ENCODE measurements around the gene GPR65. TPM values are rescaled to one million over a fixed set of nuclear protein-coding genes. Genes with fewer than 3 reads are reported as not detected.

The GPR65 gene
- total and polyA plus RNA-seq, 2 donors (not counting 1 experiment from before 2014, with no cell fraction given), result 8.7 to 13.4 TPM

DNA sequence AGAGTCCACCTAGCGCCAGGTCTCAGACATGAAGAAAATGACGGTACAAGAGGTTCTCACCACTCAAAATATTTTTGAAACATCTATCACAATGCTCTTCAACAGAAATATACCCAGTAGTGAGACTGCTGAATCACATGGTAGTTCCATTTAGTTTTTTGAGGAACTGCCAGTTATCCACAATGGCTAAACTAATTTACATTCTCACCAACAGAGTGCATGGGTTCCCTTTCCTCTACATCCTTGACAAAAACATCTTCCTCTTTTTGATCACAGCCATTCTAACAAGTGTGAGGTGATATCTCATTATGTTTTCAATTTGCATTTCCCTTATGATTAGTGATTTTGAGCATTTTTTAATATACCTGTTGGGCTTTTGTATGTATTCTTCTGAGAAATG is 5.7 kb upstream of the GPR65 start:
- DNase-seq (peak; percentile 66), ATAC-seq (ENCODE audit: low read depth) (peak; percentile 59)
- no CpG with 5 or more reads among the region's 2 CpGs for WGBS (ENCODE audit: insufficient coverage)
- H3K27ac Mint-ChIP-seq, result no peak overlapping the region
- no peak overlapping the region for H3K4me3 Mint-ChIP-seq
- H4K20me1 ChIP-seq (ENCODE audit: control insufficient read depth, insufficient read depth, low read length, poor library complexity, severe bottlenecking), result no peaks in the 10 kb centered on the region
- ChIA-PET CTCF (no interaction called here), POLR2A (no interaction called here)
- no peaks in the 10 kb centered on the region for H3K27me3 Mint-ChIP-seq
- no peak overlapping the region for H3K9ac ChIP-seq (ENCODE audit: low read length)
- intact Hi-C loops (cut with micrococcal nuclease), result no loop called here
- no peak overlapping the region for H3K4me3 ChIP-seq (ENCODE audit: control extremely low read depth in 1 of 5, extremely low read depth in 1 of 5, insufficient read depth in 1 of 5, low read depth in 2 of 5, low read length in 4 of 5)
- peaks cover 24 to 30% of the 10 kb centered on the region in 2 donors for H3K4me1 ChIP-seq (ENCODE audit: control insufficient read depth in 2 of 2, insufficient read depth in 2 of 2, low read length in 2 of 2)
- H2AFZ ChIP-seq (ENCODE audit: insufficient read depth, low read depth, low read length, poor library complexity, severe bottlenecking), result no peak overlapping the region
- H3K9me3 ChIP-seq (ENCODE audit: control extremely low read depth in 1 of 3, control insufficient read depth in 2 of 3, insufficient read depth in 1 of 3, low read length in 2 of 3), result no peaks in the 10 kb centered on the region
- no peak overlapping the region for H3K4me2 ChIP-seq (replicated peaks; ENCODE audit: low read depth, low read length, poor library complexity, severe bottlenecking)
- TF ChIP-seq EZH2 (IDR thresholded peaks at IDR 0.05; ENCODE audit: borderline replicate concordance, insufficient read depth, low read depth, low read length, poor library complexity, severe bottlenecking), result no peak
- TF ChIP-seq, protein P1, sequence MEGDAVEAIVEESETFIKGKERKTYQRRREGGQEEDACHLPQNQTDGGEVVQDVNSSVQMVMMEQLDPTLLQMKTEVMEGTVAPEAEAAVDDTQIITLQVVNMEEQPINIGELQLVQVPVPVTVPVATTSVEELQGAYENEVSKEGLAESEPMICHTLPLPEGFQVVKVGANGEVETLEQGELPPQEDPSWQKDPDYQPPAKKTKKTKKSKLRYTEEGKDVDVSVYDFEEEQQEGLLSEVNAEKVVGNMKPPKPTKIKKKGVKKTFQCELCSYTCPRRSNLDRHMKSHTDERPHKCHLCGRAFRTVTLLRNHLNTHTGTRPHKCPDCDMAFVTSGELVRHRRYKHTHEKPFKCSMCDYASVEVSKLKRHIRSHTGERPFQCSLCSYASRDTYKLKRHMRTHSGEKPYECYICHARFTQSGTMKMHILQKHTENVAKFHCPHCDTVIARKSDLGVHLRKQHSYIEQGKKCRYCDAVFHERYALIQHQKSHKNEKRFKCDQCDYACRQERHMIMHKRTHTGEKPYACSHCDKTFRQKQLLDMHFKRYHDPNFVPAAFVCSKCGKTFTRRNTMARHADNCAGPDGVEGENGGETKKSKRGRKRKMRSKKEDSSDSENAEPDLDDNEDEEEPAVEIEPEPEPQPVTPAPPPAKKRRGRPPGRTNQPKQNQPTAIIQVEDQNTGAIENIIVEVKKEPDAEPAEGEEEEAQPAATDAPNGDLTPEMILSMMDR (IDR thresholded peaks at IDR 0.05), result no peak
- peaks cover 47% of the 10 kb centered on the region for H3K4me1 Mint-ChIP-seq
- no peak overlapping the region for H3K27ac ChIP-seq (ENCODE audit: low read length in 2 of 2)
- peaks cover under 1% of the 10 kb centered on the region for H3K79me2 ChIP-seq (ENCODE audit: control insufficient read depth, insufficient read depth, low read length)
- no peaks in the 10 kb centered on the region for H3K27me3 ChIP-seq (replicated peaks in 1 of 4; ENCODE audit: control extremely low read depth in 1 of 4, control insufficient read depth in 3 of 4, insufficient read depth in 4 of 4, low read length in 3 of 4)
- no peaks in the 10 kb centered on the region for H3K36me3 ChIP-seq (replicated peaks in 1 of 2; ENCODE audit: control extremely low read depth in 1 of 2, control insufficient read depth in 1 of 2, extremely low read depth in 1 of 2, insufficient read depth in 2 of 2, low read length in 1 of 2)
- H3K9me3 Mint-ChIP-seq (ENCODE audit: insufficient read depth), result peaks cover 2% of the 10 kb centered on the region

GRCh38 chr14:88002421-88003075 is 2.4 kb upstream of the GPR65 start:
- H3K36me3 ChIP-seq (replicated peaks in 1 of 2; ENCODE audit: control extremely low read depth in 1 of 2, control insufficient read depth in 1 of 2, extremely low read depth in 1 of 2, insufficient read depth in 2 of 2, low read length in 1 of 2), result no peaks in the 10 kb centered on the region
- WGBS (ENCODE audit: insufficient coverage), result 10% methylated on average over 2 of the region's 4 CpGs
- H3K4me1 Mint-ChIP-seq, result peaks cover 56% of the 10 kb centered on the region

More at GRCh38 chr14:88002421-88003075, 2.4 kb upstream of the GPR65 start:
- H3K27ac ChIP-seq (ENCODE audit: low read length in 2 of 2), result no peak overlapping the region
- CTCF ChIA-PET, result interaction anchor here (0.8 kb wide), 1 partner anchor 10 kb away, joined by 3 read pairs; no protein-coding TSS in a partner anchor
- Mint-ChIP-seq H3K27me3 (no peaks in the 10 kb centered on the region), H3K4me3 (no peak overlapping the region), H3K9me3 (ENCODE audit: insufficient read depth) (no peaks in the 10 kb centered on the region), H3K27ac (peak overlapping the region; percentile 32)
- peak overlapping the region; percentile 32 for H2AFZ ChIP-seq (ENCODE audit: insufficient read depth, low read depth, low read length, poor library complexity, severe bottlenecking)
- peaks cover 27% of the 10 kb centered on the region for H3K79me2 ChIP-seq (ENCODE audit: control insufficient read depth, insufficient read depth, low read length)
- H3K9me3 ChIP-seq (ENCODE audit: control extremely low read depth in 1 of 3, control insufficient read depth in 2 of 3, insufficient read depth in 1 of 3, low read length in 2 of 3), result no peaks in the 10 kb centered on the region
- H3K4me1 ChIP-seq (ENCODE audit: control insufficient read depth in 2 of 2, insufficient read depth in 2 of 2, low read length in 2 of 2), result peaks cover 38 to 44% of the 10 kb centered on the region in 2 donors
- ATAC-seq (ENCODE audit: low read depth), result no peak
- H4K20me1 ChIP-seq (ENCODE audit: control insufficient read depth, insufficient read depth, low read length, poor library complexity, severe bottlenecking), result no peaks in the 10 kb centered on the region
- intact Hi-C loops (cut with micrococcal nuclease), result loop anchor here (10.0 kb wide), 2 partner anchors 382 to 792 kb away; partner anchors contain the start of genes EML5 and SPATA7
- no peaks in the 10 kb centered on the region for H3K27me3 ChIP-seq (replicated peaks in 1 of 4; ENCODE audit: control extremely low read depth in 1 of 4, control insufficient read depth in 3 of 4, insufficient read depth in 4 of 4, low read length in 3 of 4)
- no peak overlapping the region for H3K9ac ChIP-seq (ENCODE audit: low read length)
- H3K4me2 ChIP-seq (replicated peaks; ENCODE audit: low read depth, low read length, poor library complexity, severe bottlenecking), result no peak overlapping the region
- peak; percentile 21 for DNase-seq
- POLR2A ChIA-PET, result interaction anchor here (0.6 to 1.6 kb wide), 2 partner anchors 9 to 32 kb away, joined by 3 to 6 read pairs; partner anchors contain the start of gene GALC
- H3K4me3 ChIP-seq (ENCODE audit: control extremely low read depth in 1 of 5, extremely low read depth in 1 of 5, insufficient read depth in 1 of 5, low read depth in 2 of 5, low read length in 4 of 5), result no peak overlapping the region
- no peak for TF ChIP-seq EZH2 (IDR thresholded peaks at IDR 0.05; ENCODE audit: borderline replicate concordance, insufficient read depth, low read depth, low read length, poor library complexity, severe bottlenecking)
- TF ChIP-seq, protein P1 (IDR thresholded peaks at IDR 0.05), result no peak

Data from B cell (primary cell).